K562 (cell line): ENCODE results near the gene AARS1. TPM values are rescaled to one million over a fixed set of nuclear protein-coding genes. Genes with fewer than 3 reads are reported as not detected.

ENCODE experiments used
- DPF2 ChIP-seq: fragments of 450-650 bp; IDR thresholded peaks from 2 replicates; pipeline ENCODE4 v1.6.1; 2016
- ETS1 ChIP-seq: conservative IDR thresholded peaks from 2 replicates; pipeline ENCODE4 v1.6.1; 2011; ENCODE audit warnings: low read depth, mild to moderate bottlenecking, low read length; ENCODE audit not compliant: control insufficient read depth
- FOXP4 ChIP-seq: sonication (generic); formaldehyde crosslinking; IDR thresholded peaks from 2 replicates; pipeline ENCODE4 v1.8.0; 2022; ENCODE audit warnings: mild to moderate bottlenecking, missing genetic modification reagents, borderline replicate concordance
- JUN ChIP-seq, 2 experiments: sonication (generic) in 1 of 2; formaldehyde crosslinking in 1 of 2; IDR thresholded peaks; 2 replicates each; pipeline versions ENCODE4 v1.6.1 to v1.8.0; 2012 to 2022; ENCODE audit warnings: borderline replicate concordance in 2 of 2, mild to moderate bottlenecking in 2 of 2, improper control_type of control experiment in 1 of 2, low read depth in 1 of 2, low read length in 1 of 2, missing genetic modification reagents in 1 of 2
- MYC ChIP-seq, 2 experiments: fragments of 250-450 bp in 1 of 2; sonication (Bioruptor Pico) in 1 of 2; IDR thresholded peaks; 2 replicates each; pipeline versions ENCODE4 v1.5.1 to v1.6.1; 2012 to 2021; ENCODE audit warnings: low read depth in 2 of 2, borderline replicate concordance in 1 of 2, improper control_type of control experiment in 1 of 2, low read length in 1 of 2, mild to moderate bottlenecking in 1 of 2, moderate library complexity in 1 of 2
- RAD51 ChIP-seq: fragments of 450-650 bp; IDR thresholded peaks from 2 replicates; pipeline ENCODE4 v1.7.1; 2016; ENCODE audit warnings: low read depth, mild to moderate bottlenecking, borderline replicate concordance
- RBM22 ChIP-seq: fragments of 200-400 bp; formaldehyde crosslinking; IDR thresholded peaks from 2 replicates; pipeline ENCODE4 v1.6.1; 2018; ENCODE audit warnings: low read length, low read depth; ENCODE audit not compliant: poor library complexity, severe bottlenecking
- SAFB ChIP-seq: fragments of 200-400 bp; formaldehyde crosslinking; IDR thresholded peaks from 2 replicates; pipeline ENCODE4 v1.6.1; 2017; ENCODE audit warnings: low read depth, low read length, borderline replicate concordance
- SMAD4 ChIP-seq: fragments of 250-450 bp; sonication (Bioruptor Pico); conservative IDR thresholded peaks from 2 replicates; pipeline ENCODE4 v1.8.0; 2021; ENCODE audit warnings: inconsistent platforms, mild to moderate bottlenecking, moderate library complexity
- TCF7 ChIP-seq: sonication (generic); IDR thresholded peaks from 2 replicates; pipeline ENCODE4 v1.6.1; 2016; ENCODE audit warnings: antibody characterized with exemption, borderline replicate concordance
- TCFL5 ChIP-seq: fragments of 250-450 bp; sonication (Bioruptor Pico); conservative IDR thresholded peaks from 2 replicates; pipeline ENCODE4 v1.6.1; 2021; ENCODE audit warnings: mild to moderate bottlenecking, moderate library complexity, matching md5 sums
- TEAD2 ChIP-seq: fragments of 450-650 bp; IDR thresholded peaks from 2 replicates; pipeline ENCODE4 v1.6.1; 2016; ENCODE audit warnings: missing genetic modification characterization, control low read depth, missing compliant biosample characterization
- UBTF ChIP-seq, 2 experiments: IDR thresholded peaks; 2 replicates each; pipeline ENCODE4 v1.6.1; 2012; ENCODE audit warnings: improper control_type of control experiment in 2 of 2, low read depth in 2 of 2, low read length in 2 of 2, borderline replicate concordance in 1 of 2
- ZNF639 ChIP-seq, 2 experiments: fragments of 200-800 bp in 1 of 2; sonication (Bioruptor generic) in 1 of 2; sonication (generic) in 1 of 2; formaldehyde crosslinking in 1 of 2; IDR thresholded peaks in 1 of 2; conservative IDR thresholded peaks in 1 of 2; 2 replicates each; pipeline versions ENCODE4 v1.5.0 to v1.6.1; 2016 to 2020; ENCODE audit warnings: missing compliant biosample characterization in 1 of 2, missing genetic modification characterization in 1 of 2, missing genetic modification reagents in 1 of 2
- polyA plus RNA-seq, 8 experiments: library from polyadenylated mRNA; depleted of rRNA in 4 of 8; stranded (reverse) in 5 of 8; unstranded in 3 of 8; fragments of >200 nt; fragmentation: Nextera tagmentation in 2 of 8; fragmentation: Illumina TruSeq in 1 of 8; extraction: Ambion mirVana in 2 of 8; extraction: Trizol in 1 of 8; gene quantifications; 2 replicates each; pipeline versions ENCODE4 v1.2.1 to v1.2.3, GENCODE V29; 2011 to 2014; ENCODE audit warnings: inconsistent platforms in 1 of 8, missing spikeins in 1 of 8
- total RNA-seq, 7 experiments: library from RNA; depleted of rRNA in 6 of 7; stranded (reverse); fragments of >200 nt in 6 of 7; fragmentation: Illumina TruSeq in 2 of 7; extraction: Trizol in 2 of 7; gene quantifications; 2 replicates each; pipeline versions ENCODE4 v1.2.1 to v1.2.3, GENCODE V29; 2011 to 2021; ENCODE audit warnings: low replicate concordance in 1 of 7

AARS1 gene
- total and polyA plus RNA-seq, 9 of the 15 experiments (the other 6 are each of a cell fraction or from before 2014, with no cell fraction given) = 50.1 to 235 (median 174) TPM

GRCh38 chr16:70289229-70290094 lies at the start of gene AARS1 (continued):
- TF ChIP-seq ETS1 = peak; percentile 82
- TF ChIP-seq TCFL5 = peak; percentile 54; the same call in 1 of the 2 replicates
- 0 out of 2 replicates have a peak, but pooled peaks have one; percentile 27 for TF ChIP-seq FOXP4 (CRISPR knock-in tag)
- no peak for TF ChIP-seq TCF7
- peak; percentile 99 for TF ChIP-seq RBM22
- TF ChIP-seq ZNF639 (CRISPR knock-in tag; conservative IDR thresholded peaks at IDR 0.05 in 1 of 2, IDR thresholded peaks at IDR 0.05 in 1 of 2) = peak in 1 of 2 experiments; percentile 55; a peak in 2 of 4 replicates
- peak; percentile 74 for TF ChIP-seq SMAD4 (CRISPR knock-in tag)
- TF ChIP-seq TEAD2 (tag) = peak; percentile 48; the same call in 1 of the 2 replicates
- TF ChIP-seq SAFB = peak; percentile 82
- peak; percentile 44 to 85; a peak in 2 of 4 replicates for TF ChIP-seq UBTF (IDR thresholded peaks at IDR 0.05; ENCODE audit: borderline replicate concordance in 1 of 2, low read depth in 2 of 2, low read length in 2 of 2)
- peak; percentile 67; the same call in 1 of the 2 replicates for TF ChIP-seq RAD51
- TF ChIP-seq DPF2 = peak; percentile 13; the same call in 1 of the 2 replicates
- TF ChIP-seq MYC (IDR thresholded peaks at IDR 0.05; ENCODE audit: low read depth, low read length) = peak; percentile 85
- TF ChIP-seq MYC (CRISPR knock-in tag; IDR thresholded peaks at IDR 0.05; ENCODE audit: borderline replicate concordance, low read depth) = peak; percentile 84; the same call in 1 of the 2 replicates
- TF ChIP-seq JUN (IDR thresholded peaks at IDR 0.05; ENCODE audit: borderline replicate concordance, low read depth, low read length) = peak; percentile 51; the same call in 1 of the 2 replicates
- TF ChIP-seq JUN (CRISPR knock-in tag; IDR thresholded peaks at IDR 0.05; ENCODE audit: borderline replicate concordance) = no peak
